HL-60 (cell line): ENCODE measurements around the gene RAC3.

ENCODE experiments used
- GABPA ChIP-seq: IDR thresholded peaks from 2 replicates; pipeline ENCODE4 v1.6.1; 2012; ENCODE audit warnings: low read depth
- POLR2AphosphoS5 ChIP-seq: IDR thresholded peaks from 2 replicates; pipeline ENCODE4 v1.6.1; 2012; ENCODE audit warnings: low read depth
- TF ChIP-seq, protein P1 (sequence below): IDR thresholded peaks from one replicate; pipeline ENCODE4 v1.5.1; 2011; ENCODE audit warnings: low read length, control low read depth, inconsistent platforms; ENCODE audit not compliant: insufficient read depth
- TF ChIP-seq, protein P2 (sequence below): IDR thresholded peaks from 2 replicates; pipeline ENCODE4 v1.6.1; 2012; ENCODE audit warnings: low read depth; ENCODE audit not compliant: insufficient replicate concordance

DNA sequence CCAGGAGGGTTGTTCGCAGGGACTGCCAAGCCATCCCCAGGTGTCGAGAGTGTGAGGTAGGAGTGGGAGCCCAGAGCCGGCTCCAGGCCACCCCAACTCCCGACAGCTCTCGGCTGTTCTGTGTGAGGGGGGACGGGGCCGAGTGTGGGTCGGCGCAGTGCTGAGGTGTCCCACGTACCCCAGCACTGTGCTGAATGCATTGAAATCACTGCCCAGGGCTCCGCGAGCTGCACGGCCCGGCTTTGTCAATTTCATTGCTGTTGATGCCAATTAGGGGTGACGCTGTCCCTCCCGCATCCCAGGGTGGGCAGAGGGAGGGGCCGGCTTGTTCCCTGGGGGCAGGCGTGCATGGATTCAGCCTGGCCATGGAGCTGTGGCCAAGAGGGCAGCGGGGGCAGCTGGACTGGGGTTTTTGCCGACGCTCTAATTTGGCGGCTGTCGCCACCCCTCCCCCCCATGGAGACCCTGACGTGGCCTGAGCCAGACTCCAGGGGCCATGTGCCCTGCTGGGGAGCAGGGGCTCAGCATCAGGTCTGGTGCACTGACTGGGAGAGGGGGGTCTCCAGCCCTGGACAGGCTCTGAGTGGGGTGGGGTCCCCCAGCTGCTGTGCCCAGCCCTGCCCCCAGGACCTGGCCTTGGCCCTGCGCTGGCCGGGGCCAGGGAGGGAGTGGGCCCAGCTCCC, 23.1 kb upstream of the RAC3 start:
- TF ChIP-seq, protein P1, sequence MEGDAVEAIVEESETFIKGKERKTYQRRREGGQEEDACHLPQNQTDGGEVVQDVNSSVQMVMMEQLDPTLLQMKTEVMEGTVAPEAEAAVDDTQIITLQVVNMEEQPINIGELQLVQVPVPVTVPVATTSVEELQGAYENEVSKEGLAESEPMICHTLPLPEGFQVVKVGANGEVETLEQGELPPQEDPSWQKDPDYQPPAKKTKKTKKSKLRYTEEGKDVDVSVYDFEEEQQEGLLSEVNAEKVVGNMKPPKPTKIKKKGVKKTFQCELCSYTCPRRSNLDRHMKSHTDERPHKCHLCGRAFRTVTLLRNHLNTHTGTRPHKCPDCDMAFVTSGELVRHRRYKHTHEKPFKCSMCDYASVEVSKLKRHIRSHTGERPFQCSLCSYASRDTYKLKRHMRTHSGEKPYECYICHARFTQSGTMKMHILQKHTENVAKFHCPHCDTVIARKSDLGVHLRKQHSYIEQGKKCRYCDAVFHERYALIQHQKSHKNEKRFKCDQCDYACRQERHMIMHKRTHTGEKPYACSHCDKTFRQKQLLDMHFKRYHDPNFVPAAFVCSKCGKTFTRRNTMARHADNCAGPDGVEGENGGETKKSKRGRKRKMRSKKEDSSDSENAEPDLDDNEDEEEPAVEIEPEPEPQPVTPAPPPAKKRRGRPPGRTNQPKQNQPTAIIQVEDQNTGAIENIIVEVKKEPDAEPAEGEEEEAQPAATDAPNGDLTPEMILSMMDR: no peak
- no peak for TF ChIP-seq GABPA
- TF ChIP-seq, protein P2, sequence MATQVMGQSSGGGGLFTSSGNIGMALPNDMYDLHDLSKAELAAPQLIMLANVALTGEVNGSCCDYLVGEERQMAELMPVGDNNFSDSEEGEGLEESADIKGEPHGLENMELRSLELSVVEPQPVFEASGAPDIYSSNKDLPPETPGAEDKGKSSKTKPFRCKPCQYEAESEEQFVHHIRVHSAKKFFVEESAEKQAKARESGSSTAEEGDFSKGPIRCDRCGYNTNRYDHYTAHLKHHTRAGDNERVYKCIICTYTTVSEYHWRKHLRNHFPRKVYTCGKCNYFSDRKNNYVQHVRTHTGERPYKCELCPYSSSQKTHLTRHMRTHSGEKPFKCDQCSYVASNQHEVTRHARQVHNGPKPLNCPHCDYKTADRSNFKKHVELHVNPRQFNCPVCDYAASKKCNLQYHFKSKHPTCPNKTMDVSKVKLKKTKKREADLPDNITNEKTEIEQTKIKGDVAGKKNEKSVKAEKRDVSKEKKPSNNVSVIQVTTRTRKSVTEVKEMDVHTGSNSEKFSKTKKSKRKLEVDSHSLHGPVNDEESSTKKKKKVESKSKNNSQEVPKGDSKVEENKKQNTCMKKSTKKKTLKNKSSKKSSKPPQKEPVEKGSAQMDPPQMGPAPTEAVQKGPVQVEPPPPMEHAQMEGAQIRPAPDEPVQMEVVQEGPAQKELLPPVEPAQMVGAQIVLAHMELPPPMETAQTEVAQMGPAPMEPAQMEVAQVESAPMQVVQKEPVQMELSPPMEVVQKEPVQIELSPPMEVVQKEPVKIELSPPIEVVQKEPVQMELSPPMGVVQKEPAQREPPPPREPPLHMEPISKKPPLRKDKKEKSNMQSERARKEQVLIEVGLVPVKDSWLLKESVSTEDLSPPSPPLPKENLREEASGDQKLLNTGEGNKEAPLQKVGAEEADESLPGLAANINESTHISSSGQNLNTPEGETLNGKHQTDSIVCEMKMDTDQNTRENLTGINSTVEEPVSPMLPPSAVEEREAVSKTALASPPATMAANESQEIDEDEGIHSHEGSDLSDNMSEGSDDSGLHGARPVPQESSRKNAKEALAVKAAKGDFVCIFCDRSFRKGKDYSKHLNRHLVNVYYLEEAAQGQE: no peak
- TF ChIP-seq POLR2AphosphoS5: no peak
